SK-N-MC (cell line): ENCODE results near the gene IL3RA.

Source experiments
- EZH2 ChIP-seq: fragments of 200-600 bp; sonication (generic); IDR thresholded peaks from one replicate; pipeline ENCODE4 v1.6.1; 2017; ENCODE audit warnings: antibody characterized with exemption
- FOXP2 ChIP-seq: optimal IDR thresholded peaks from 2 replicates; pipeline ENCODE3; 2011; ENCODE audit warnings: mild to moderate bottlenecking, moderate library complexity; ENCODE audit not compliant: insufficient read depth; ENCODE audit errors: extremely low read length, control extremely low read depth
- POLR2AphosphoS5 ChIP-seq: IDR thresholded peaks from 2 replicates; pipeline ENCODE4 v1.6.1; 2012; ENCODE audit warnings: mild to moderate bottlenecking, low read depth, low read length, borderline replicate concordance

GRCh38 chrX:1400742-1401471 lies 64.3 kb downstream of the IL3RA start:
- TF ChIP-seq POLR2AphosphoS5 (no peak), EZH2 (no peak), FOXP2 (no peak)
